Measurements from ENCODE around the gene KIF26B.

KIF26B gene

DNA sequence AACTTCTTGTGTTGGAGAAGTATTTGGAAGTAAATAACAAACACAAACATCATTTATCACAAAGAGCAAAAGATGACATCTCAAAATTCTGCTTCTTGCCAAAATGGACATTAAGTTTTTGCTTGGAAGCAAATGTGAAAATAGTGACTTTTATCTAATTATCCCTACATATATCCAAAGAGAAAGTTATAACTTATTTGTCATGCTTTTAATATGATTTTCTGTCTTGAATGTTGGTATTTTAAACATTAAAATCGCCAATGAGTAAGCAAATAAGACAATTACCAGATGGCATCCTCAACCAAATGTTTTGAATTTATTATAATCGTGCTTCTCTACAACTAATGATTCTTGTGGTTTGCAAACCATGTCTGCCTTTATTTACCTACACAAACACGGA, 594.3 kb downstream of the KIF26B start:
- TF ChIP-seq CTCF (IDR thresholded peaks at IDR 0.05; ENCODE audit: control insufficient read depth, extremely low read depth, insufficient read depth) = no peak
- H3K4me3 ChIP-seq (ENCODE audit: low read depth, low read length) = no peak overlapping the region
- no peak for DNase-seq (ENCODE audit: low read depth)

- no peak for DNase-seq (ENCODE audit: low read depth)
Measured at GRCh38 chr1:245750261-245750660, 595.5 kb downstream of the KIF26B start.

GRCh38 chr1:245751116-245751515, 596.3 kb downstream of the KIF26B start:
- no peak for TF ChIP-seq CTCF (IDR thresholded peaks at IDR 0.05; ENCODE audit: control insufficient read depth, extremely low read depth, insufficient read depth)
- DNase-seq (ENCODE audit: low read depth) = no peak
- no peak overlapping the region for H3K4me3 ChIP-seq (ENCODE audit: low read depth, low read length)

More at GRCh38 chr1:245750261-245750660, 595.5 kb downstream of the KIF26B start:
- no peak overlapping the region for H3K4me3 ChIP-seq (ENCODE audit: low read depth, low read length)
- TF ChIP-seq CTCF (IDR thresholded peaks at IDR 0.05; ENCODE audit: control insufficient read depth, extremely low read depth, insufficient read depth) = no peak

GRCh38 chr1:245751726-245752470, 597.1 kb downstream of the KIF26B start:
- TF ChIP-seq CTCF (IDR thresholded peaks at IDR 0.05; ENCODE audit: control insufficient read depth, extremely low read depth, insufficient read depth) = no peak
- DNase-seq (ENCODE audit: low read depth) = no peak

DNA sequence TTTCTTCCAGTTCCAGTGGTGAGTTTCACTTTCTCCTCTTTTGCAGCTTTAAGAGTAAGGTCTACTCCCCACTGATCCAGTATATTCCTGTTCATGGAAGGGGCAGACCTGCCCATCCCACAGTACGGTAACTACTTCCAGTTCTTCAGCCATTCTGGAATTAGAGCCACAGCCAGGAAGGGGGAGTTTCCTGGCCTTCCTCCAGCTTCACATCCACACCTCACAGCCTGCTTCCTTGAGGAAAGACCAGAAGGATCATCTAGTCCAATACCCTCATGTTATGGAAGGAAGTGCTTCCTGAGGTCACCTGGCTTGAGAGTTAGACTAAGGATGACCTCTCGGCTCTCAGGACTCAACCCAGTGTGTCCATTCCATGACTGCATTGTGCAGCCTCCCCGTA, 597.8 kb downstream of the KIF26B start:
- no peak for DNase-seq (ENCODE audit: low read depth)
- H3K4me3 ChIP-seq (ENCODE audit: low read depth, low read length) = no peak overlapping the region
- no peak for TF ChIP-seq CTCF (IDR thresholded peaks at IDR 0.05; ENCODE audit: control insufficient read depth, extremely low read depth, insufficient read depth)

More at GRCh38 chr1:245751726-245752470, 597.1 kb downstream of the KIF26B start:
- H3K4me3 ChIP-seq (ENCODE audit: low read depth, low read length) = no peak overlapping the region

DNA sequence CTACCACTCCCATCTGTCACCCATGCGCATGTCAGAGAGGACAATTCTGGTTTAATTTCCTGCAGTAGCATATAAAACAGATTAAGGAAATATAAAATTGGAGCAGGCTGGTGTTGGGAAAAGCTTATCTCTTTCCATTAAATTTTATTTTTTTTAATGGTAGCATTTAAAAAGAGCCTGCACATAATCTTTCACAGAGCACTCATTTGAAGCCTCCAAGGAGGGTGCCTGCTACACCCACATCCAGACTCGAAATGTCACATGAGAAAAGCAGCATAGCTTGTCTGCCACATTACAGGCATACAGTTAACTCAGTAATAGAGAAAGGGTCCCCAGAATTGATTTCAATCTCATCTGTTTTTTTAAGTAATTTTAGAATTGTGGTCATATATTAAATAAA, 599.0 kb downstream of the KIF26B start:
- no peak overlapping the region for H3K4me3 ChIP-seq (ENCODE audit: low read depth, low read length)
- TF ChIP-seq CTCF (IDR thresholded peaks at IDR 0.05; ENCODE audit: control insufficient read depth, extremely low read depth, insufficient read depth) = no peak
- no peak for DNase-seq (ENCODE audit: low read depth)

DNA sequence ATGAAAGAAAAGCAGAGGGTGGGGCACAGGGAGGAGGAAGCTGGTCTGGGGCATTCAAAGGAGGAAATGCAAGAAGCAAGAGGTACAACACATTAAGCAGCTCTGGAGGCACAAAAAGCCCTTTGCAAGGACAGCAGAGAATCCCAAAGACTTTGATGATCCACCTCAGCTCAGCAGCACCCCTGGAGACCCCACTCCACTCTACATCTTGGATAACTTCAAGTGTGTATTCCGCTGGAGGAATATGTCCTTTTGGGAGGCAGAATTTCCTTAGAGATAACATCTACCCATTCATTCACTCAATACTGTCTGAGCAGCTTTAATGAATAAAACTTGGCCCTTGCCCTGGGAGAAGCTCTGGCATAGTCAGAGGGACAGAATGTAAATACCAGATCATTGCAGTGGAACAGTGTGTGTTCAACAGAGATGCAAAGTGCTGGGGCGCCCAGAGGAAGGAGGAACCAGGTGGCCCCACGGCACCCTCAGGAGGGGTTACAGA, 599.7 kb downstream of the KIF26B start:
- no peak for TF ChIP-seq CTCF (IDR thresholded peaks at IDR 0.05; ENCODE audit: control insufficient read depth, extremely low read depth, insufficient read depth)
- no peak overlapping the region for H3K4me3 ChIP-seq (ENCODE audit: low read depth, low read length)
- no peak for DNase-seq (ENCODE audit: low read depth)

Data from LNCaP clone FGC (cell line).